ENCODE data around the gene DEXI.
"Not testable (repeated sequence)": the region's sequence is repeated elsewhere in the genome, so short reads cannot be mapped to it uniquely, and the experiment has no call there.

The DEXI gene

GRCh38 chr16:10929097-10929496 is 13.2 kb downstream of the DEXI start:
- not testable (repeated sequence) for H3K27ac ChIP-seq (ENCODE audit: insufficient read depth, low read length, poor library complexity, severe bottlenecking); H3K27me3 ChIP-seq (replicated peaks; ENCODE audit: control insufficient read depth, insufficient read depth, low read length, poor library complexity, severe bottlenecking); H3K4me3 ChIP-seq (ENCODE audit: insufficient read depth, low read depth, low read length, poor library complexity, severe bottlenecking); H3K9me3 ChIP-seq (ENCODE audit: control insufficient read depth, low read length); H3K4me1 ChIP-seq (ENCODE audit: control insufficient read depth, insufficient read depth, low read length, poor library complexity, severe bottlenecking); DNase-seq
- peaks cover 47% of the 10 kb centered on the region for H3K36me3 ChIP-seq (ENCODE audit: control insufficient read depth, insufficient read depth, low read length)

- H3K4me1 ChIP-seq (ENCODE audit: control insufficient read depth, insufficient read depth, low read length, poor library complexity, severe bottlenecking) = no peaks in the 10 kb centered on the region
- peaks cover 40% of the 10 kb centered on the region for H3K36me3 ChIP-seq (ENCODE audit: control insufficient read depth, insufficient read depth, low read length)
- no peak overlapping the region for H3K4me3 ChIP-seq (ENCODE audit: insufficient read depth, low read depth, low read length, poor library complexity, severe bottlenecking)
- DNase-seq = no peak
- no peaks in the 10 kb centered on the region for H3K27me3 ChIP-seq (replicated peaks; ENCODE audit: control insufficient read depth, insufficient read depth, low read length, poor library complexity, severe bottlenecking)
- no peak overlapping the region for H3K27ac ChIP-seq (ENCODE audit: insufficient read depth, low read length, poor library complexity, severe bottlenecking)
- no peaks in the 10 kb centered on the region for H3K9me3 ChIP-seq (ENCODE audit: control insufficient read depth, low read length)
Observed at GRCh38 chr16:10927497-10928112, 14.7 kb downstream of the DEXI start.

DNA sequence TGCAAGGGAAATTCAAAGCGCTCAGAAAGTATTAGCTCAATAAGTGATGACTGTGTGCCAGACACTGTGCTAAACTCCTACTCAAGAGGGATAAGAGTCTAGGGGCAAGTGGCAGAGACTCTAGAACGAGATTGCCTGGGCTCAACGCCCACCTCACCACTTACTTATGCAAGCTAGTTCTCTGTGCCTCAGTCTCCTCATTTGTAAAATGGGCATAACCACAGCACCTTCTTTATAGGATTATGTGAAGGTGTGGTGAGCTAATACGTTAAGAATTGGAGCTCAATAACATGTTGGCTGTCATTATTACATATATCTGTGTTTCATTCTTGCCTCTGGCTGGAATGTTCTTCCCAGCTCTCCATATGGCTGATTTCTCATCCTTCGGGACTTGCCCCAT is 15.4 kb downstream of the DEXI start:
- Histone ChIP-seq H3K4me3 (ENCODE audit: insufficient read depth, low read depth, low read length, poor library complexity, severe bottlenecking) (no peak overlapping the region), H3K36me3 (ENCODE audit: control insufficient read depth, insufficient read depth, low read length) (peaks cover 35% of the 10 kb centered on the region), H3K4me1 (ENCODE audit: control insufficient read depth, insufficient read depth, low read length, poor library complexity, severe bottlenecking) (no peaks in the 10 kb centered on the region), H3K27ac (ENCODE audit: insufficient read depth, low read length, poor library complexity, severe bottlenecking) (no peak overlapping the region), H3K9me3 (ENCODE audit: control insufficient read depth, low read length) (no peaks in the 10 kb centered on the region), H3K27me3 (replicated peaks; ENCODE audit: control insufficient read depth, insufficient read depth, low read length, poor library complexity, severe bottlenecking) (no peaks in the 10 kb centered on the region)
- no peak for DNase-seq

- no peak overlapping the region for H3K27ac ChIP-seq (ENCODE audit: insufficient read depth, low read length, poor library complexity, severe bottlenecking)
- H3K36me3 ChIP-seq (ENCODE audit: control insufficient read depth, insufficient read depth, low read length) = peaks cover 27% of the 10 kb centered on the region
- no peaks in the 10 kb centered on the region for H3K27me3 ChIP-seq (replicated peaks; ENCODE audit: control insufficient read depth, insufficient read depth, low read length, poor library complexity, severe bottlenecking)
- no peaks in the 10 kb centered on the region for H3K9me3 ChIP-seq (ENCODE audit: control insufficient read depth, low read length)
- no peak for DNase-seq
- no peak overlapping the region for H3K4me3 ChIP-seq (ENCODE audit: insufficient read depth, low read depth, low read length, poor library complexity, severe bottlenecking)
- no peaks in the 10 kb centered on the region for H3K4me1 ChIP-seq (ENCODE audit: control insufficient read depth, insufficient read depth, low read length, poor library complexity, severe bottlenecking)
Observed at GRCh38 chr16:10926094-10926493, 16.2 kb downstream of the DEXI start.

DNA sequence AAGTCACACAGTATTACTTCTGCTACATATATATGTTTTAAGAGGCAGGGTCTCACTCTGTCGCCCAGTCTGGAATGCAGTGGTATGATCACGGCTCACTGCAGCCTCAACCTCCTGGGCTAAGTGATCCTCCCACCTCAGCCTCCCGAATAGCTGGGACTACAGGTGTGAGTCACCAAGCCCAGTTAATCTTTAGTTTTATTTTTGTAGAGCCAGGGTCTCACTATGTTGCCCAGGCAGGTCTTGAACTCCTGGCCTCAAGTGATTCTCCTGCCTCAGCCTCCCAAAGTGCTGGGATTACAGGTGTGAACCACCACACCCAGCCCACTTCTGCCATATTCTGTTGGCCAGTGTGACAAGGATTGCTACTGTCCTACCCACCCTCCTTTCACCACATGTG is 17.0 kb downstream of the DEXI start:
- not testable (repeated sequence) for H3K4me1 ChIP-seq (ENCODE audit: control insufficient read depth, insufficient read depth, low read length, poor library complexity, severe bottlenecking); H3K4me3 ChIP-seq (ENCODE audit: insufficient read depth, low read depth, low read length, poor library complexity, severe bottlenecking); H3K9me3 ChIP-seq (ENCODE audit: control insufficient read depth, low read length); H3K27ac ChIP-seq (ENCODE audit: insufficient read depth, low read length, poor library complexity, severe bottlenecking); DNase-seq; H3K27me3 ChIP-seq (replicated peaks; ENCODE audit: control insufficient read depth, insufficient read depth, low read length, poor library complexity, severe bottlenecking)
- H3K36me3 ChIP-seq (ENCODE audit: control insufficient read depth, insufficient read depth, low read length) = peaks cover 25% of the 10 kb centered on the region

- Histone ChIP-seq H3K9me3 (ENCODE audit: control insufficient read depth, low read length) (no peaks in the 10 kb centered on the region), H3K4me3 (ENCODE audit: insufficient read depth, low read depth, low read length, poor library complexity, severe bottlenecking) (no peak overlapping the region), H3K27me3 (replicated peaks; ENCODE audit: control insufficient read depth, insufficient read depth, low read length, poor library complexity, severe bottlenecking) (no peaks in the 10 kb centered on the region), H3K27ac (ENCODE audit: insufficient read depth, low read length, poor library complexity, severe bottlenecking) (no peak overlapping the region), H3K4me1 (ENCODE audit: control insufficient read depth, insufficient read depth, low read length, poor library complexity, severe bottlenecking) (peaks cover under 1% of the 10 kb centered on the region), H3K36me3 (ENCODE audit: control insufficient read depth, insufficient read depth, low read length) (peaks cover 16% of the 10 kb centered on the region)
- DNase-seq = no peak
Observed at GRCh38 chr16:10923650-10924214, 18.5 kb downstream of the DEXI start.

DNA sequence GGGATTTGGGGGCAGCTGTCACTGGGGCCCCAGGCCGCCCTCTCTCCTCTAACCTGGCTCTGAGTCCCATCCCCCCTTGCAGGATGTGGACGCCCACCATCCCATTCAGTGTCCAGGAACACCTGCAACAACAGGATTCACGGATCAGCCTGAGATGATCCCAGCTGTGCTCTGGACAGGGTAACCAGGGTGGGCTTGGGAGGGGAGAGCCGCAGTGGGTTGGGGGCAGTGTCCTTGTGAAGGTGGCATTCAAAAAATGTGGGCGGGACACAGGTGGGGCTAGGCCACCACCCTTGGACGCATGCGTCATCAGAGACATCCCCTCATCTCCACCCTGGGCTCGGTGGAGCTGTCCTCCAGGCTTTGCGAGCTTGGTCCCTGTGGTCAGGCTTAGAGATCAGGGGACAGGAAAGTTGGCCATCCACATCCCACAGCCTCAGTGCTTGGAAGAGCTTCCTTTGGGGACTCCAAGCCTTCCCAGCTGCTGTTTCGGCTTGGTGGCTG is 19.1 kb downstream of the DEXI start:
- H3K36me3 ChIP-seq (ENCODE audit: control insufficient read depth, insufficient read depth, low read length) = peaks cover 16% of the 10 kb centered on the region
- no peak overlapping the region for H3K4me3 ChIP-seq (ENCODE audit: insufficient read depth, low read depth, low read length, poor library complexity, severe bottlenecking)
- H3K27ac ChIP-seq (ENCODE audit: insufficient read depth, low read length, poor library complexity, severe bottlenecking) = no peak overlapping the region
- no peaks in the 10 kb centered on the region for H3K9me3 ChIP-seq (ENCODE audit: control insufficient read depth, low read length)
- H3K27me3 ChIP-seq (replicated peaks; ENCODE audit: control insufficient read depth, insufficient read depth, low read length, poor library complexity, severe bottlenecking) = no peaks in the 10 kb centered on the region
- DNase-seq = no peak
- peaks cover 3% of the 10 kb centered on the region for H3K4me1 ChIP-seq (ENCODE audit: control insufficient read depth, insufficient read depth, low read length, poor library complexity, severe bottlenecking)

DNA sequence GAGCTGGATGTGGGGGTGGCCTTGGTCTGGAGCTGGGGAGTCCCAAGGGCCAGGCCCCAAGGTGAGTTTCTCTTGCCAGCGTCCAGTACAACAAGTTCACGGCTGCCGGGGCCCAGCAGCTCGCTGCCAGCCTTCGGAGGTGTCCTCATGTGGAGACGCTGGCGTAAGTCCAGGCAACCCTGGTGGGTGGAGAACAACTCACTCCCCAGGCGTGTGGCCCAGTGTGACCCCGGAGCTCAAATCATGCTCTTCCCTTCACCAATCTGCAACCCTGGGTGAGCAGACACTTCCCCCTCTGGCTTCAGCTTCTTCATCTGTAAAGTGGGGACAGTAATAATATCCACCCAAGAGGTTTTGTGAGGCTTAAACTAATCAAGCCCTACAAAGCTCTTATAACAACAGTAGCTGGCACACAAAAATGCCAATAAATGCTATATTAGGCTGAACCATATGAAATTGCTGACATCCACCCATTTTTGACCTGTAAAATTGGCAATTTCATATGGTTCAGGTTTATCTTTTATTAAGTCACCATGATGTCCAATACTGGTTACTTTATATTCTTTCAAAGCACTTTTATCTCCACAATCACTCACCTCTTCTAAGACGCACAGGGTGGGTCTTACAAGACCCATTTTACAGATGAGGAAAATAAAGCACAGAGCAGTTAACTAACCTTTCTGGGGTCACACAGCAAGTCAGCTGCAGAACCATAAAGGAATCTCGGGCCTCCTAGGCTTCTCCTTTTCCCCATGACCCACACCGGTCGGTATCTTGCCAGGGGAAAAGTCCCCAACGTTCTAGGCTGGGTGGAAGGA is 19.7 kb downstream of the DEXI start:
- H3K4me1 ChIP-seq (ENCODE audit: control insufficient read depth, insufficient read depth, low read length, poor library complexity, severe bottlenecking) = peaks cover 3% of the 10 kb centered on the region
- H3K4me3 ChIP-seq (ENCODE audit: insufficient read depth, low read depth, low read length, poor library complexity, severe bottlenecking) = no peak overlapping the region
- no peaks in the 10 kb centered on the region for H3K27me3 ChIP-seq (replicated peaks; ENCODE audit: control insufficient read depth, insufficient read depth, low read length, poor library complexity, severe bottlenecking)
- DNase-seq = no peak
- H3K36me3 ChIP-seq (ENCODE audit: control insufficient read depth, insufficient read depth, low read length) = peaks cover 15% of the 10 kb centered on the region
- no peak overlapping the region for H3K27ac ChIP-seq (ENCODE audit: insufficient read depth, low read length, poor library complexity, severe bottlenecking)
- H3K9me3 ChIP-seq (ENCODE audit: control insufficient read depth, low read length) = no peaks in the 10 kb centered on the region

- H3K27me3 ChIP-seq (replicated peaks; ENCODE audit: control insufficient read depth, insufficient read depth, low read length, poor library complexity, severe bottlenecking) = no peaks in the 10 kb centered on the region
- no peak overlapping the region for H3K27ac ChIP-seq (ENCODE audit: insufficient read depth, low read length, poor library complexity, severe bottlenecking)
- H3K4me1 ChIP-seq (ENCODE audit: control insufficient read depth, insufficient read depth, low read length, poor library complexity, severe bottlenecking) = peaks cover 3% of the 10 kb centered on the region
- peaks cover 6% of the 10 kb centered on the region for H3K36me3 ChIP-seq (ENCODE audit: control insufficient read depth, insufficient read depth, low read length)
- H3K4me3 ChIP-seq (ENCODE audit: insufficient read depth, low read depth, low read length, poor library complexity, severe bottlenecking) = no peak overlapping the region
- H3K9me3 ChIP-seq (ENCODE audit: control insufficient read depth, low read length) = no peaks in the 10 kb centered on the region
- DNase-seq = no peak
Observed at GRCh38 chr16:10921536-10922327, 20.5 kb downstream of the DEXI start.
